GM12878 (cell line): ENCODE results near the gene SARS2. TPM values are rescaled to one million over a fixed set of nuclear protein-coding genes. Genes with fewer than 3 reads are reported as not detected.
"Not testable (repeated sequence)": the region's sequence is repeated elsewhere in the genome, so short reads cannot be mapped to it uniquely, and the experiment has no call there.

Experiments used
- ATAC-seq: fragments of 200-7000 bp; cut with Tn5 transposase; 3 replicates; pipeline ENCODE4 v1.9.1; 2020; ENCODE audit warnings: mild to moderate bottlenecking, moderate library complexity
- BruUV-seq: library from RNA; stranded (reverse); fragments of 400-500 nt; replicated peaks from 2 replicates; lab custom pipeline; 2021; lab: Mats Ljungman, UMichigan
- CTCF ChIA-PET: fragments of 300-600 bp; sonication (Branson Sonifier 250); formaldehyde crosslinking; extraction: SDS; loops from one replicate; lab custom pipeline; 2021; ENCODE audit warnings: inconsistent platforms; lab: Yijun Ruan, JAX
- POLR2A ChIA-PET: fragments of 350-600 bp; formaldehyde crosslinking; extraction: SDS; loops from one replicate; lab custom pipeline; 2021; ENCODE audit warnings: inconsistent platforms; lab: Charles Lee
- RAD21 ChIA-PET: fragments of 300-600 bp; sonication (Branson Sonifier 250); formaldehyde crosslinking; loops from one replicate; lab custom pipeline; 2023; ENCODE audit warnings: antibody characterized with exemption; ENCODE audit not compliant: unreplicated experiment; lab: Charles Lee
- SMC1A ChIA-PET: fragments of 300-600 bp; sonication (Branson Sonifier 250); formaldehyde crosslinking; loops from one replicate; lab custom pipeline; 2023; ENCODE audit not compliant: unreplicated experiment, uncharacterized antibody; lab: Charles Lee
- DNase-seq: peaks from one replicate; pipeline ENCODE4 v3.0.0-alpha.2; 2011; ENCODE audit warnings: low read depth, low spot score
- FAIRE-seq: peaks from 3 replicates; lab custom pipeline; 2011; peaks lifted over from hg19 to GRCh38; lab: Jason Lieb, UNC
- H2AFZ ChIP-seq: 2 replicates; pipeline ENCODE4 v1.6.0; 2011; ENCODE audit warnings: low read depth, low read length, control low read depth; ENCODE audit not compliant: control insufficient read depth
- H3K27ac ChIP-seq: 2 replicates; pipeline ENCODE4 v1.5.1; 2011; ENCODE audit warnings: control low read depth; ENCODE audit not compliant: control insufficient read depth, insufficient read depth
- H3K27me3 ChIP-seq, 2 experiments: replicated peaks in 1 of 2; 2 replicates each; pipeline versions ENCODE4 v1.6.0 to v1.6.1; 2011; ENCODE audit warnings: low read length in 1 of 2; ENCODE audit not compliant: control insufficient read depth in 2 of 2, insufficient read depth in 2 of 2
- H3K36me3 ChIP-seq, 2 experiments: 2 replicates each; pipeline ENCODE4 v1.5.1; 2011; ENCODE audit warnings: low read length in 1 of 2; ENCODE audit not compliant: control insufficient read depth in 2 of 2, insufficient read depth in 2 of 2
- H3K4me1 ChIP-seq: 2 replicates; pipeline ENCODE4 v1.6.1; 2011; ENCODE audit warnings: mild to moderate bottlenecking, low read length, moderate library complexity, mixed read lengths; ENCODE audit not compliant: control insufficient read depth, insufficient read depth
- H3K4me2 ChIP-seq: 2 replicates; pipeline ENCODE4 v1.6.0; 2011; ENCODE audit warnings: control low read depth; ENCODE audit not compliant: control insufficient read depth, insufficient read depth
- H3K4me3 ChIP-seq: fragments of 200-600 bp; sonication (generic); 2 replicates; pipeline ENCODE4 v1.5.1; 2016
- H3K79me2 ChIP-seq: 2 replicates; pipeline ENCODE4 v1.6.0; 2011; ENCODE audit warnings: low read length; ENCODE audit not compliant: control insufficient read depth, insufficient read depth
- H3K9ac ChIP-seq: 2 replicates; pipeline ENCODE4 v1.8.0; 2011; ENCODE audit warnings: low read length, control low read depth, mixed read lengths; ENCODE audit not compliant: control insufficient read depth, insufficient read depth
- H3K9me3 ChIP-seq: replicated peaks from 3 replicates; pipeline ENCODE4 v1.5.1; 2011; ENCODE audit warnings: mild to moderate bottlenecking, low read length; ENCODE audit not compliant: control insufficient read depth, insufficient read depth
- H4K20me1 ChIP-seq: 2 replicates; pipeline ENCODE4 v1.6.0; 2011; ENCODE audit not compliant: control insufficient read depth, insufficient read depth
- ASH2L ChIP-seq: fragments of 300-600, 200-600 bp; sonication (generic); IDR thresholded peaks from 2 replicates; pipeline ENCODE4 v1.6.1; 2017; ENCODE audit warnings: low read depth, mild to moderate bottlenecking, borderline replicate concordance
- CHD4 ChIP-seq: fragments of 200-600 bp; sonication (generic); IDR thresholded peaks from 2 replicates; pipeline ENCODE4 v1.6.1; 2016; ENCODE audit warnings: mild to moderate bottlenecking
- E4F1 ChIP-seq: fragments of 450-650 bp; IDR thresholded peaks from 2 replicates; pipeline ENCODE4 v1.6.1; 2018; ENCODE audit warnings: borderline replicate concordance, mild to moderate bottlenecking; ENCODE audit not compliant: partially characterized antibody
- ETV6 ChIP-seq, 2 experiments: fragments of 450-650 bp in 1 of 2; IDR thresholded peaks in 1 of 2; conservative IDR thresholded peaks in 1 of 2; 2 replicates each; pipeline ENCODE4 v1.6.1; 2014; ENCODE audit warnings: antibody characterized with exemption in 1 of 2, borderline replicate concordance in 1 of 2, low read depth in 1 of 2, mild to moderate bottlenecking in 1 of 2, moderate library complexity in 1 of 2
- HDAC2 ChIP-seq: fragments of 200-600 bp; sonication (generic); IDR thresholded peaks from 2 replicates; pipeline ENCODE4 v1.6.1; 2017
- HDGF ChIP-seq: fragments of 450-650 bp; IDR thresholded peaks from 2 replicates; pipeline ENCODE4 v1.6.1; 2016; ENCODE audit warnings: antibody characterized with exemption
- NFXL1 ChIP-seq: fragments of 450-650 bp; IDR thresholded peaks from 2 replicates; pipeline ENCODE4 v1.6.1; 2017; ENCODE audit warnings: antibody characterized with exemption, mild to moderate bottlenecking, borderline replicate concordance
- PAX8 ChIP-seq: fragments of 450-650 bp; IDR thresholded peaks from 2 replicates; pipeline ENCODE4 v1.6.1; 2017; ENCODE audit warnings: mild to moderate bottlenecking, moderate library complexity
- POLR2A ChIP-seq: IDR thresholded peaks from 2 replicates; pipeline ENCODE4 v1.6.1; 2011; ENCODE audit warnings: low read depth, mild to moderate bottlenecking, low read length
- POLR2AphosphoS5 ChIP-seq: IDR thresholded peaks from 2 replicates; pipeline ENCODE4 v1.6.1; 2011; ENCODE audit warnings: mild to moderate bottlenecking, low read length, inconsistent platforms
- SMAD5 ChIP-seq: IDR thresholded peaks from 2 replicates; pipeline ENCODE4 v1.6.1; 2016; ENCODE audit warnings: antibody characterized with exemption, low read depth
- STAT1 ChIP-seq: fragments of 450-650 bp; conservative IDR thresholded peaks from 2 replicates; pipeline ENCODE4 v1.6.1; 2014; ENCODE audit warnings: antibody characterized with exemption, mild to moderate bottlenecking
- TCF3 ChIP-seq: IDR thresholded peaks from 2 replicates; pipeline ENCODE4 v1.6.1; 2012; ENCODE audit warnings: low read depth, mild to moderate bottlenecking, low read length, borderline replicate concordance; ENCODE audit not compliant: insufficient read depth
- ZNF274 ChIP-seq: IDR thresholded peaks from one replicate; pipeline ENCODE4 v1.8.0; 2011; ENCODE audit not compliant: insufficient read length, insufficient read depth
- ZSCAN29 ChIP-seq: fragments of 450-650 bp; IDR thresholded peaks from 2 replicates; pipeline ENCODE4 v1.6.1; 2017; ENCODE audit warnings: mild to moderate bottlenecking, moderate library complexity
- whole genome bisulfite sequencing: methylation state at CpG from one replicate; pipeline ENCODE4 v1.1.6; 2016; ENCODE audit warnings: low lambda C conversion rate; ENCODE audit not compliant: insufficient replicate concordance, insufficient coverage; ENCODE audit errors: missing lambda C conversion rate; 5-methylcytosine and 5-hydroxymethylcytosine counted together
- in situ Hi-C: fragments of 300-500 bp; cut with MboI; formaldehyde crosslinking; loops from 9 replicates; pipeline ENCODE4 v1.14.3; 2018; ENCODE audit warnings: mixed read lengths
- intact Hi-C: fragments of 100-400 bp; cut with micrococcal nuclease; formaldehyde crosslinking; loops from one replicate; pipeline ENCODE4 v1.14.2; 2022; ENCODE audit not compliant: unreplicated experiment
- polyA plus RNA-seq, 11 experiments: library from polyadenylated mRNA; depleted of rRNA in 4 of 11; unstranded in 6 of 11; stranded (reverse) in 5 of 11; fragments of >200 nt; fragmentation: Nextera tagmentation in 4 of 11; fragmentation: Illumina TruSeq in 1 of 11; extraction: Ambion mirVana in 4 of 11; extraction: Trizol in 1 of 11; gene quantifications; 1 replicate in 1 of 11; 2 replicates in 10 of 11; pipeline versions ENCODE4 v1.2.1 to v1.2.3, GENCODE V29; 2011 to 2016; ENCODE audit warnings: inconsistent platforms in 2 of 11, missing spikeins in 2 of 11, low read depth in 1 of 11
- total RNA-seq, 4 experiments: library from RNA; depleted of rRNA in 3 of 4; stranded (reverse); fragments of >200 nt in 3 of 4; fragmentation: Illumina TruSeq in 1 of 4; extraction: Trizol in 1 of 4; gene quantifications; 2 replicates each; pipeline versions ENCODE4 v1.2.1 to v1.2.3, GENCODE V29; 2013 to 2021

SARS2 gene
- total and polyA plus RNA-seq, 10 of the 15 experiments (the other 5 are each of a cell fraction or from before 2014, with no cell fraction given): 2.6 to 50.3 (median 27.5) TPM

- 92% methylated on average over 6 of the region's 6 CpGs for WGBS
- H3K79me2 ChIP-seq: no peaks in the 10 kb centered on the region; the same call in none of the 2 replicates
- in situ Hi-C loops: no loop called here
- H3K9me3 ChIP-seq: no peaks in the 10 kb centered on the region
- intact Hi-C loops: no loop called here
- ChIA-PET CTCF (interaction anchor here (1.2 to 4.8 kb wide), 2 partner anchors 12 to 360 kb away, joined by 3 to 62 read pairs; no protein-coding TSS in a partner anchor), SMC1A (interaction anchor here (0.6 to 1.2 kb wide), 4 partner anchors 12 to 914 kb away, joined by 3 to 4 read pairs (median 3); no protein-coding TSS in a partner anchor), RAD21 (interaction anchor here (0.7 kb wide), 1 partner anchor 54 kb away, joined by 3 read pairs; the partner anchor contains the start of genes MRPS12 and SARS2), POLR2A (interaction anchor here (1.0 to 3.0 kb wide), 4 partner anchors 11 to 27 kb away, joined by 3 to 12 read pairs (median 7); partner anchors contain the start of gene HNRNPL)
- no peak overlapping the region for H3K9ac ChIP-seq
- no TSS peak for BruUV-seq
- 0 out of 3 replicates have a peak, but pooled peaks have one; percentile 7 for ATAC-seq
- no peak overlapping the region for H3K27ac ChIP-seq
- peaks cover 7% of the 10 kb centered on the region for H3K4me1 ChIP-seq
- no peak for FAIRE-seq
- H3K4me3 ChIP-seq: no peak overlapping the region
- peaks cover 0 to 4% of the 10 kb centered on the region in 2 experiments; a peak in 1 of 4 replicates for H3K36me3 ChIP-seq
- H3K4me2 ChIP-seq: no peak overlapping the region
- TF ChIP-seq STAT1: no peak
- TF ChIP-seq SMAD5: no peak
- no peak for TF ChIP-seq CHD4
- no peak for TF ChIP-seq POLR2A
- TF ChIP-seq ZSCAN29: no peak
- TF ChIP-seq TCF3: no peak
- TF ChIP-seq HDGF: no peak
- no peak for TF ChIP-seq POLR2AphosphoS5
- TF ChIP-seq ETV6 (conservative IDR thresholded peaks at IDR 0.05 in 1 of 2, IDR thresholded peaks at IDR 0.05 in 1 of 2; ENCODE audit: borderline replicate concordance in 1 of 2, low read depth in 1 of 2): no peak
- no peak for TF ChIP-seq NFXL1
- TF ChIP-seq E4F1: no peak
- TF ChIP-seq HDAC2: no peak
- no peak for TF ChIP-seq PAX8
- TF ChIP-seq ASH2L: no peak
- no peak for TF ChIP-seq ZNF274
- no peaks in the 10 kb centered on the region for H3K27me3 ChIP-seq
- no peak overlapping the region for H2AFZ ChIP-seq
- no peak for DNase-seq
- no peaks in the 10 kb centered on the region for H4K20me1 ChIP-seq
Measured at GRCh38 chr19:38875656-38876395, 54.7 kb downstream of the SARS2 start.

- BruUV-seq, FAIRE-seq, H3K9ac ChIP-seq, H3K36me3 ChIP-seq, intact Hi-C loops, H4K20me1 ChIP-seq, DNase-seq, in situ Hi-C loops, H2AFZ ChIP-seq, H3K79me2 ChIP-seq, H3K4me3 ChIP-seq, H3K27me3 ChIP-seq, H3K9me3 ChIP-seq, RAD21 ChIA-PET, ATAC-seq, H3K4me2 ChIP-seq, H3K27ac ChIP-seq: not testable (repeated sequence)
- SMC1A ChIA-PET: interaction anchor here (0.9 to 1.9 kb wide), 5 partner anchors 9 to 356 kb away, joined by 3 to 4 read pairs (median 3); partner anchors contain the start of genes NFKBIB and SIRT2
- CTCF ChIA-PET: interaction anchor here (0.6 kb wide), 1 partner anchor 328 kb away, joined by 3 read pairs; no protein-coding TSS in a partner anchor
- 99% methylated on average over 10 of the region's 10 CpGs for WGBS
- peaks cover 15% of the 10 kb centered on the region for H3K4me1 ChIP-seq
- POLR2A ChIA-PET: interaction anchor here (0.9 kb wide), 1 partner anchor 9 kb away, joined by 3 read pairs; no protein-coding TSS in a partner anchor
Measured at GRCh38 chr19:38873400-38873799, 57.2 kb downstream of the SARS2 start.
